IPS-18c (cell line): ENCODE results near the gene NPR3.
A peak's percentile ranks its signal among the peaks of the same experiment; 100 is the strongest.

ENCODE experiments used
- H3K4me3 ChIP-seq: 2 replicates; pipeline ENCODE4 v1.7.0; 2013; ENCODE audit warnings: low read depth, mild to moderate bottlenecking, low read length, moderate library complexity; ENCODE audit not compliant: insufficient read depth
- H3K9me3 ChIP-seq: one replicate; pipeline ENCODE4 v1.6.1; 2013; ENCODE audit warnings: mild to moderate bottlenecking, low read length, moderate library complexity; ENCODE audit not compliant: control insufficient read depth, insufficient read depth

Gene NPR3

GRCh38 chr5:32709750-32710549, 1.2 kb upstream of the NPR3 start:
- Histone ChIP-seq H3K9me3 (no peaks in the 10 kb centered on the region), H3K4me3 (peak overlapping the region; percentile 50)

GRCh38 chr5:32711362-32711680, 200 bp downstream of the NPR3 start:
- Histone ChIP-seq H3K9me3 (no peaks in the 10 kb centered on the region), H3K4me3 (peak overlapping the region; percentile 38; the same call in 1 of the 2 replicates)

GRCh38 chr5:32711681-32712480, 760 bp downstream of the NPR3 start:
- peak overlapping the region; percentile 38 for H3K4me3 ChIP-seq
- no peaks in the 10 kb centered on the region for H3K9me3 ChIP-seq

- no peaks in the 10 kb centered on the region for H3K9me3 ChIP-seq
- peak overlapping the region; percentile 38 for H3K4me3 ChIP-seq
Observed at GRCh38 chr5:32712481-32713360, 1.6 kb downstream of the NPR3 start.

GRCh38 chr5:32713361-32713769, 2.2 kb downstream of the NPR3 start:
- Histone ChIP-seq H3K4me3 (peak overlapping the region; percentile 38; the same call in 1 of the 2 replicates), H3K9me3 (no peaks in the 10 kb centered on the region)

GRCh38 chr5:32713770-32714381, 2.8 kb downstream of the NPR3 start:
- Histone ChIP-seq H3K4me3 (peak overlapping the region; percentile 38), H3K9me3 (no peaks in the 10 kb centered on the region)

GRCh38 chr5:32714836-32715235, 3.7 kb downstream of the NPR3 start:
- no peak overlapping the region for H3K4me3 ChIP-seq
- no peaks in the 10 kb centered on the region for H3K9me3 ChIP-seq

- H3K9me3 ChIP-seq = no peaks in the 10 kb centered on the region
- no peak overlapping the region for H3K4me3 ChIP-seq
Observed at GRCh38 chr5:32720300-32720699, 9.2 kb downstream of the NPR3 start.

- H3K4me3 ChIP-seq = no peak overlapping the region
Observed at GRCh38 chr5:32721626-32722025, 10.5 kb downstream of the NPR3 start.

GRCh38 chr5:32722957-32723356, 11.8 kb downstream of the NPR3 start:
- Histone ChIP-seq H3K9me3 (no peaks in the 10 kb centered on the region), H3K4me3 (no peak overlapping the region)

More at GRCh38 chr5:32721626-32722025, 10.5 kb downstream of the NPR3 start:
- no peaks in the 10 kb centered on the region for H3K9me3 ChIP-seq

GRCh38 chr5:32724526-32724925, 13.4 kb downstream of the NPR3 start:
- no peak overlapping the region for H3K4me3 ChIP-seq
- no peaks in the 10 kb centered on the region for H3K9me3 ChIP-seq

- Histone ChIP-seq H3K4me3 (no peak overlapping the region), H3K9me3 (no peaks in the 10 kb centered on the region)
Observed at GRCh38 chr5:32726086-32726557, 15.0 kb downstream of the NPR3 start.

- Histone ChIP-seq H3K4me3 (no peak overlapping the region), H3K9me3 (no peaks in the 10 kb centered on the region)
Observed at GRCh38 chr5:32729651-32730050, 18.5 kb downstream of the NPR3 start.

GRCh38 chr5:32733590-32734340, 22.6 kb downstream of the NPR3 start:
- no peak overlapping the region for H3K4me3 ChIP-seq
- H3K9me3 ChIP-seq = no peaks in the 10 kb centered on the region

- no peak overlapping the region for H3K4me3 ChIP-seq
Observed at GRCh38 chr5:32734827-32735378, 23.8 kb downstream of the NPR3 start.

GRCh38 chr5:32735512-32735911, 24.4 kb downstream of the NPR3 start:
- Histone ChIP-seq H3K9me3 (no peaks in the 10 kb centered on the region), H3K4me3 (no peak overlapping the region)

More at GRCh38 chr5:32734827-32735378, 23.8 kb downstream of the NPR3 start:
- H3K9me3 ChIP-seq = no peaks in the 10 kb centered on the region
